NCI-H510A treated with DMSO at 0.1 percent for 48 hours (cell line): ENCODE results near the gene CCDC190.
"Not testable (repeated sequence)": the region's sequence is repeated elsewhere in the genome, so short reads cannot be mapped to it uniquely, and the experiment has no call there.

Source experiments
- DNase-seq: peaks from one replicate; lab custom pipeline; 2025; lab: John Stamatoyannopoulos, UW

Gene CCDC190

DNA sequence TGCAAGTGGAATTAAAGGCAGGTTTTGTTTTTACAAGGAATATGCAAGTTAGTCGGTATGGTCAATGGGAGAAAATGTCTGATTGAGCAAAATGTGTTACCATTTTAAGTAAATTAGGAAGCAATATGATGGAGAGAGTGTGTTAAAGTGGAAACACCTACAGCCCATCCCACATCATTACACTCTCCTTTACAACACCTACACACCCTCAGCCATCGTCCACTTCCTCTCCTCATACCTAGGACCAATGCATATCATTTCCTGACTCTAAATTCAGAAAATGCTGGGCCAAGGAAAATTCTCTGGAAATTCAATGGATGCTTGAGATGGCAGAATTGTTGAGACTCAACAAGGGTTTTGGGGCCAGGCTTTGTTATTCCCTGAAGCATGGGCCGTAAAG lies 16.4 kb upstream of the CCDC190 start:
- DNase-seq = no peak

DNA sequence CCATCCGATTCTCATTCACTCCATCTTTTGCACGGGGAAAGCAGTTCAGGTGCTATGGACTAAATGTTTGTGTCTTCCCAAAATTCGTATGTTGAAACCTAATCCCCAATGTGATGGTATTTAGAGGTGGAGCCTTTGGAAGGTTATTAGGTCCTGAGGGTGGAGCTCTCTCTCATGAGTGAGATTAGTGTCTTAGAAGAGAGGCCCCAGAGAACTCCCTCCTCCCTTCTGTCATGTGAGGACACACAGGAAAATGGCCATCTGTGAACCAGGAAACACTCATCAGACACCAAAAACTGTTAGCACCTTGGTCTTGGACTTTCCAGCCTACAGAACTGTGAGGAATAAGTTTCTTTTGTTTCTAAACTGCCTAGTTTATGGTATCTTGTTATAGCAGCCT lies 15.8 kb upstream of the CCDC190 start:
- no peak for DNase-seq

DNA sequence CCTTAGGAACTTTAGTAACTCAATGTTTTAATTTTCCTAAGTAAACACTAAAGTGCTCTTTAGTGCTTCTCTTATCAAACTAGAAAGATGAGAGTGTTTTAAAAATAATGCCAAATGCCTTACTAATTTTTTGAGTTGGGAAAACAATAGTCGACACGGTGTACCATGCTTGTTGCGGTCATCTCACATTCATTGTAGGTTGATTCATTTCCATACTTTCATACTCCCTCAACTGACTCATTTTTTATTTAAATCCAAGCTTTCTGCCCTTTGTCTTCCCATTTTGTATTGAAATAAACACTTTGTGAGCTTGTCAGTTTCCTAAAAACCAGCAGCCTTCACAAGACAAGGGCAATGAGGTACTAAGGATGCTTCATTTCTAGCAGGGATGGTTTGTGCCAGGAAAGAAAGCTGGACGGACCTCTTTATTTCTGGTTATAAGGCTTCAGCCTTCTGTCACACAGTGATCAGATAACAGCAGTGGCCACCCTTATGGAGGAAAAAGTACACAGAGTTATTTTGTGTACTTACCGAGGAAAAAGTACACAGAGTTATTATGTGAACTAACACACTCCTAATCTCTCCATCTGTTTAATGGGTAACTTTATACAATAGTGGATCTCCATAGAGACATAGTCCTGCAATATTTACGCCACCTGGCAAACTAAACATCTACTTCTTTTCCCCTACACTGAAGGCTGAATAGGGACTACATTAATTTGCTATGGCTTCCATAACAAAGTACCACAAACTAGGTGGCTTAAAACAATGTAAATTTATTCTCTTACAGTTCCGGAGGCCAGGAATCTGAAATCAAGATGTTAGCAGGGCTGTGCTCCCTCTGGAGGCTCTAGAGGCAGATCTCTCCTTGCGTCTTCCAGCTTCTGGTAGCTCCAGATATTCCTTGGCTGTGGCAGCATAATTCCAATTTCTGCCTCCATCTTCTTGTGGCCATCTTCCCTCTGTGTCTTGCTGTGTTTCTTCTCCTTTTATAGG lies 13.0 kb upstream of the CCDC190 start:
- peak; percentile 24 for DNase-seq

DNA sequence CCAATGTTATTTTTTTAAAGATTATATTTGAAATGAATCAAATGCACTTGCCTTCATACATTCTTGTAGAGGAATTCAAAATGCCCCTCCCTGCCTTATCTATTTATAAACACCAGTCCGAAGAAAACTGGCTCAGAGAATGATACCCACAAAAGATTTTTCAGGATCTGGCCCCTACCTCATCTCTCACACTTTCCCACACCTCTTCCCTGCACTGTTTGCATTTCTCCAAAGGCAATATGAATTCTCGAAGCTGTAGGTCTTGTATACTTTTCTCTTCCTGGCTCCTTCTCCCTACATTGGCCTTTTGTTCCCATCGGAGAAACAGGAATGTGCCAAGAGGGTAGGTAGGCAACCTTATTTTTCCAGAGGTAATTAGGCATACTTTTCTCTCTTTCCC lies 12.0 kb upstream of the CCDC190 start:
- no peak for DNase-seq

DNA sequence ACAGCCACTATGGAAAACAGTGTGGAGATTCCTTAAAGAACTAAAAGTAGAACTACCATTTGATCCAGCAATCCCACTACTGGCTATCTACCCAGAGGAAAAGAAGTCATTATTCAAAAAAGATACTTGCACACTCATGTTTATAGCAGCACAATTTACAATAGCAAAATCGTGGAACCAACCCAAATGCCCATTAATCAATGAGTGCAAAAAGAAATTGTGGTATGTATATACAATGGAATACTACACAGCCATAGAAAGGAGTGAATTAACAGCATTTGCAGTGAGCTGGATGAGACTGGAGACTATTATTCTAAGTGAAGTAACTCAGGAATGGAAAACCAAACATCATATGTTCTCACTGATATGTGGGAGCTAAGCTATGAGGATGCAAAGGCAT lies 10.4 kb upstream of the CCDC190 start:
- not testable (repeated sequence) for DNase-seq

DNA sequence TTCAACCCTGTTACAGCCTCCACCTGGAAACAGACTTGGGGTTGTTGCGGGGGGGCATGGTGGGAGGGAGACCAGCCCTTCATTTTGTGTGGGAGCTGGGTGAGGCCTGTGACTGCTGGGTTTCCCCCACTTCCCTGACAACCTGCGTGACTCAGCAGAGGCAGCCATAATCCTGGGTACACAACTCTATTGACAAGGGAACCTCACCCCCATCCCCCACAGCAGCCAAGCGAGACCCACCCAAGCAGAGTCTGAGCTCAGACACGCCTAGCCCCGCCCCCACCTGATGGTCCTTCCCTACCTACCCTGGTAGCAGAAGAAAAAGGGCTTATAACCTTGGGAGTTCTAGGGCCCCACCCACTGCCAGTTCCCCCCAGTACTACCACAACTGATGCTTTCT lies 8.0 kb upstream of the CCDC190 start:
- no peak for DNase-seq

DNA sequence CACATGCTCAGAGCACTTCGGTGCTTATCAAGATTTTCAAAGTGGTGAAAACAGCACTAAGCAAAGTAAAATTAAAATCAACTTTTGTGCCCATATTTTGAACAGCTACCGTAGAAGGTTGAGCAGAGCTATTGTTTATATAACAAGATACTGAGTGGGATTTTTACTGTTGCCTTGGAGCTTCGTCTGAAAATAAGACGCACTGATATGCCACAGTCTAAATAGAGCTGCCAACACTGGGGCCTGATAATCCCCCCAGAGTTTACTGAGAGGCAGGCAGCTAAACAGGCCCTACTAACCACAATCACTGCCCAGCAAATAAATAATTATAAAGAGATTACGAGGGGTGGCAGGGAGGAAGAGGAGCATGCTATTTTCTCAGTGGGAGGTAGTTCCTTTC lies 650 bp upstream of the CCDC190 start:
- DNase-seq = no peak

DNA sequence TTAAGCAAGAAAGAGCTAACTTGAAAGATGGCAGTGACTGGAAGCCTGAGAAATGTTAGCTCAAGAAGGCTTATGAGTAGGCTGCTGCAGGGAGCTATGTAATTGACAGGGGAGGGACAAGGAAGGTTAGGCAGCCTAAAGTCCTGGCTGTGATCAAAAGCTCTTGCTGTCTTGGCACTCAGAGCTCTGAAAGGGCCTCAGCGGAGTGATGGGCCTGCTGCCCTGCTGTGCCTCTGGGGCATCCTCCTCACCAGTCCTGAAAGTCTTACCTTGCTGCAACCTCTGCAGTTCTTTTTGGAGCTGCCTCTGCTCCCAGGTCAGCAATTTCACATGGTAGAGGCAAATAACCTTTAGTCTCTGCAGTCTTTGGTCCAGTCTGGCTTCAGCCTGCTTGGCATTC lies 1.8 kb downstream of the CCDC190 start:
- no peak for DNase-seq

DNA sequence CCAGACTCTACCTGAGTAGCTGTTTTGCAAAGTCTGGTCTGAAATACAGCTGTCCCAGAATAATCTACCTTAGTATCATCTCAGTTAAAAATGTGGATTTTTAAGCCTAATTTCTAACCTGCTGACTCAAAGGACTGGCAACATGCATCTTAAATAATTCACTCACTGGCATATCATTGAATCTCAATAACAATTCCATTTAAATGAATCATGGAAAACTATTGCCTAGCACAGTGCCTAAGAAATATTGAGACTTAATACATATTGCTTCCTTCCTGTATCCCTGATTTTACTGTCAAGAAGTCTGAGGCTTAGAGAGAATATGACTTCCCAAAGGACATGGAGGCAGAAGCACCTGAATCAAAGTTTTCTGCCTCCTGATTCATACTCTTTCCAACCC lies 3.1 kb downstream of the CCDC190 start:
- DNase-seq = no peak

DNA sequence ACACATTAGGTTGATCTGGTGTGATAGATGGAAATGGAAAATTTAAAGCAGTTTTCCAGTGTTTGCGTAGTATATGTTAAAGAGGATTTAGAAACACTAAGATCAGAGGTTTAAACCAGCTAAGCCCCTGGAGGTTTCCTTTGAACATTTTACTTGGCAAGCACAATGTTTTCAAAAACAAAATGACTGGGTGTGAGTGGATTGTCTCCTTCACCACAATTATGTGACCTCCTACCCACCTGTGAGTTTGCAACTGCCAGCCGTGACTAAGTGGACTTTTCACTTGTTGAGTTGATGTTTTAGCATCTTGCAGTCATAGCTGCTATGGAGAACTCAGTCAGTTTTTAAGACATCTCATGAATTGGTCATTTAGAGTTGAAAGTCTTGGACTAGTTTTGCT lies 4.7 kb downstream of the CCDC190 start:
- DNase-seq = no peak

DNA sequence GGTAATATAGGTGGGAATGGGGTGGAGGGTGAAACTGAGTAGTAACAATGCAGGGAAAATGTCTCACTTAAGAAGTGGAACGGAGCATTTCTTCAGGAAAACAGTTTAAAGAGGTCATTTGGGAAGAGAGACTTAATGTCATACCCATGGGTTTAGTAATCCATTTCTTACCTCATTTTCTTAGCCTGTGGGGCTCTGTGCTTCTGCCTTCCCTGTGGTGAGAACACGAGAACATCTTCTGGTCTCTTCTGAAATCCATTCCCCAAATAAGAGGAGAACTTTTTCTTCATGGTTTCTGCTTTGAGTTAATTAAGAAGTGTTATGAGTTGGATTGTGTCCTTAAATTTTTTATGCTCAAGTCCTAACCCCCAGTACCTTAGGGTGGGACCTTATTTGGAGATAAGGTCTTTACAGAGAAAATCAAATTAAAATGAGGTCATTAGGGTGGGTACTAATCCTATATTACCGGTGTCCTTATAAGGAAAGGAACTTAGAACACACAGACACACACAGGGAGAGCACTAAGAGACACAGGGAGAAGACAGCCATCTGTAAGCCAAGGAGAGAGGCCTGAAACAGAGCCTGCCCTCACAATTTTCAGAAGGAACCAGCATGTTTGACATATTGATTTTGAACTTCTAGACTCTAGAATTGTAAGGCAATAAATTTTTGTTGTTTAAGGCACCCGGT lies 5.4 kb downstream of the CCDC190 start:
- DNase-seq = no peak

DNA sequence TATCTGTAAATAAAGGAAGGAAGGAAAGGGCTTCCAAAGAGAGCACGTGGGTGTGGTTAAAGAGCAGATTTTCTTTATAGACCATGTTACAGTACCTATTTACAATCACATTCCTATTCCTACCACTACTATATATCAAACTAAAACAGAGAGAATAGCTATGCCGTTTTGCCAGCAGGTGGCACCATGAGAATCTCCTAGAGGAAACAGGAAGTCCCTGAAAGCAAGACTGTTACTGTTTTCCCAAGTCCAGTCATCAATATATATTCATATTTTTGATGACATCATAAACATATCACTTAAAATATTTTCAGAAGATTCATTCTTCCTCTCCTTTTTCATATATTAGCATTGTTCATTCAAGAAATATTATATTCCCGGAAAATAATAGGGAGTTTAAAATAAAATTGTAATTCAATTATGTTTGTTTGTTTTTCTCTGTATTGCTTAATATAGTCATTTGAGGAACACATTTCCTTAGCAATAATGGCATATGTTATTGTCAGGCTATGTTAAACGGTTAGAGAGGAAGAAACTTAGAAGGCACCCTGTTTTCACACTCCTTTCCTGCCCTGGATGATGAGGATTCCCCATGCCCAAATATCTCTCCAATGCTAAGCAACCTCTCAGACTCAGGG lies 6.6 kb downstream of the CCDC190 start:
- DNase-seq = peak; percentile 66

DNA sequence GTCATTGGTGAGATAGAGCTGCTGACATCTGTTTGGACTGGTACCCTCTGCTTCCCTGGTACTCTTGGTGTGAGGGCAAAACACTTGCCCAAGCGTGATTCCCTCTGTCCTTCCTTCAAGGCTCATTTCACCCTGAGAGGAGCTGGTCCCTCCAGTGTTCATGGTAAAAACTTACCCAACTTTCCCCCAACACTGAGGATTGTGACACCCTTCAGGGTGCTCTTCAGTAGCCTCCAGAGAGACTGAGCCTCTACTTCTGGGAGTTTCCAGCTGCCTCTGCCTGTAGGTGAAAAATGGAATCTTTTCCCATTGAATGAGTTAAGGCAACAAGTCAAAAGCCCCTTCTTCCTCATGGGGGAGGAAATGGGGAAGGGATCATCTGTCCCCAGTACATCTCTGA lies 9.6 kb downstream of the CCDC190 start:
- DNase-seq = no peak

DNA sequence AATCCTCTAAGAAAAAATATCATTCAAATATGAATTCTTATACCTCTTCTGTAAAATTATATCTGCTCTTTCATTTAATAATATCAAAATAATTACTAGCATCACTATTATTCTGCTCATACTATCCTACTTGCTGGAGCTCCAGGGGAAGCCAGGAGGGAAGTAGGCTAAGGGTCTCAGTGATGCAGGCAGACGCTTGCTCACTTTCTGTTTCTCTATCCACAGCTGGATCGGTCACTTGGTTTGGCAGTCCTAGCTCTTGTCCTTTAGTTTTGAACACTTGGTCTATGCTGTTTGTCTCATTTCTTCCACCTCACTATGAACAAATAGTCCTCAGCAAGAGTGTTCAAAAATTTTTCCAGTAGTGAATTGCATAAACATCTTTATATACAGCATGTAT lies 11.3 kb downstream of the CCDC190 start:
- no peak for DNase-seq

DNA sequence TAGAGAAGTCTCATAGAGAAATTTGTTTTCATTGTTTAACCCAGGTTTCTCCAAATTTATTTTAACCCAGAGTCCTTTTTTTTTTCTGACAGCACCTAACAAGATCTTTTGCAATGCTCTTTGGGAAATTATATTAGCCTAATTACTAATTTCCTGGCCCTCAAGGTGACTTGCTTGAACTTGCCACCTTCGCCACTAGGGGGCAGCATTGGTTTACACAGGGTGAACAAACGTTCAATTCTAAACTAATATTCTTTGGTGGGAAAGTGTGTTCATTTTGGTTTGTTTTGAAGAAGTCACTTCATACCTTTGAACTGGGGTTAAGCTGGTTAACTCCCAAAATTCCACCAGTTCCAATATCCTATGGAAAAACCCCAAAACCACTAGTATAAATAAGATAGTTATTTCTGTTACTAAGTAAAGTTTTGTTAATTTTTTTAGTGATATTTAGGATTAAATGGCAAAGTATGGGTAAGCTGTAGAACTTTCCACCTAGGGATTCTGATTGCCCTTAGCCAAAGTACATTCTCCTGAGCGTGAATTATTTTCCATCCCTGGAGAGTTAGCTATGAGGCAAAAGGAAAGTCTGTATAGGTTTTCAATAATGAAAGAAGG lies 13.0 kb downstream of the CCDC190 start:
- DNase-seq = peak; percentile 81

DNA sequence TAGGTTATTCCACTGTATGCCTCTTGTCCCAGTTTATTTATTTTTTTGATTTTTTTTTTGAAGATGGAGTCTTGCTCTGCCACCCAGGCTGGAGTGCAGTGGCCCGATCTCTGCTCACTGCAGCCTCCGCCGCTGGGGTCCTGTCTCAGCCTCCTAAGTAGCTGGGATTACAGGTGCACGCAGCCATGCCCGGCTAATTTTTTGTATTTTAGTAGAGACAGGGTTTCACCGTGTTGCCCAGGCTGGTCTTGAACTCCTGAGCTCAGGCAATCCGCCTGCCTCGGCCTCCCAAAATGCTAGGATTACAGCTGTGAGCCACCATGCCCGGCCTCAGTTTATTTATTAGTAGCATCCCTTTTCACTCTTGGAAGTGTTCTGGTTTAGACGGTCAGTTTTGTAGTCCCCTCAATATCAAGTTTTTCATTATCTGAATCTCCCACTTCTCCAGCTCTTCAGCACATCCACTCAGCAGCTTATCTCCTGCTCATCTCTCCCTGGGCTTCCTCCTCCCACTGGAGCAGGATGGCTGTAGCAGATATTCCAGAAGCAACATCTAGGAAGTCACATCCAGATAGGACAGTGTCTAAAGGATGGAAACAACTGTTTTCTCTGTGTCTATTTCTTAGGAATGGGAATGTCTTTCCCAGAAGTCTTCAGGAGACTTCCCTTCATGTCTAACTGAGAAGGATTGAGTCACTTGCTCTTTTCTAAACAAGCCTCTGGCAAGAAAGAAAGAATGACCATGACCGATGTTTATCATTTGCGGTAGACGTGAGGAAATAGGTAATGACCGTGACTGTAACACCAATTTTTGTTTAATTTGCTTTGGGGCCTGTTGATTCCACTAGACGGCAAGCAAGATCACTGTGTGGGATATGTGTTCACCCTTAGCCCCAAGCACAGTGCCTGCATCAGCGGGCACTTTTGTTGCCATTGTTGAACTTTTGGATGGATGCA lies 14.4 kb downstream of the CCDC190 start:
- DNase-seq = no peak

DNA sequence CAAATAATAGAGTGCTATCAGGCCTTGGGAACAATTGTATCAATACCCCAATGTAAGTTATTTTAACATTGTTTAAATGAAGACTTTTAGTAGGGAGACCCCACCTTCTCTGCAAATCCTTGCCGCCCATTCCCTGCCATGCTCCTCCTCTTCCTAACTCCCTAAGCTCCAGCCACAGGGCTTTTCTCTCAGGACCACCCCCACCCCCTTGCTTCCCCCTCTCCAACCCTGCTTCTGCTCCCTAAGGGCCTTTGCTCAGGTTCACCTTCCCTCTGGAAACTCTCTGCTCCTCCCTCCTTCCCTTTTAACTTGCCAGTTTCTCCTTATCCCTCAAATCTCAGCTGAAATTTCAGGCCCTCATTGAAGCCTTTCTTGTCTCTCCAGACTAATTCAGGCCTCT lies 16.8 kb downstream of the CCDC190 start:
- DNase-seq = no peak

DNA sequence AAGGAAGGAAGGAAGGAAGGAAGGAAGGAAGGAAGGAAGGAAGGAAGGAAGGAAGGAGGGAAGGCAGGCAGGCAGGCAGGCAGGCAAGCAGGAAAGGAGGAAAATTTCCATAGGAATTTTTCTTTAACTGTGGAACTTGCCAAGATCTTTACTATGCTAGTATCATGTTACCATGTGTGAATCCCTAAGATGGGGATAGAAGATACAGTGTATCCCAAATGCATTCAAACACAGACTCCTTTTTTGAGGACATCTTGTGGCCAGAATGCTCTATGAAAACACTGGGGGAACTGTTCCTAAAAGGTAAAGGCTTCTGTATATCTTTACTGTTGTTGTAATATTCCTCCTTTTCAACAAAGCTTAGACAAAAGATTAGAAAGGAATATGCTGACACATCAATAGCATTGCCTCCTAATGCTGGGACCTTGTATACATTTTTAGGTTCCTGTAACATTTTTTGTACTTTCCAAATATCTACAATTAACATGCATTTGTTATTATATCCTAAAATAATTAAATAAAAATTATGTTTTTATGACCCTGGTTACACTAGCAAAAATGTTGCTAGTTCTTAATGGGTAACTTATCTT lies 20.6 kb downstream of the CCDC190 start:
- no peak for DNase-seq

DNA sequence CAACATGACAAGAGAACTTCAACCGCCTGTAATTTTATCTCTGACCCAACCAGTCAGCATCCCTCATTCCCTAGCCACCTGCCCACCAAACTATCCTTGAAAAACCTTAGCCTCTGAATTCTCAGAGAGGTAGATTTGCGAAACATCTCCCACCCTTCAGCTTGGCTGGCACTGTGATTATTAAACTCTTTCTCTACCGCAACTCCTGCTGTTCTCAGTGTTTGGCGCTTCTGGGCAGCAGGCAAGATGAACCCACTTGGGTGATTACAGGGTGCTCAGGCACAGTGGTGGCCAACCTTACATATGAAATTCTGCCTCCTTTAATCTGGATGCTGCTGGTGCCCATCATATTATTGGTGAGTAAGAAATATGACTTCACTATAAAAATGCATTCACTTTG lies 22.1 kb downstream of the CCDC190 start:
- DNase-seq = no peak

DNA sequence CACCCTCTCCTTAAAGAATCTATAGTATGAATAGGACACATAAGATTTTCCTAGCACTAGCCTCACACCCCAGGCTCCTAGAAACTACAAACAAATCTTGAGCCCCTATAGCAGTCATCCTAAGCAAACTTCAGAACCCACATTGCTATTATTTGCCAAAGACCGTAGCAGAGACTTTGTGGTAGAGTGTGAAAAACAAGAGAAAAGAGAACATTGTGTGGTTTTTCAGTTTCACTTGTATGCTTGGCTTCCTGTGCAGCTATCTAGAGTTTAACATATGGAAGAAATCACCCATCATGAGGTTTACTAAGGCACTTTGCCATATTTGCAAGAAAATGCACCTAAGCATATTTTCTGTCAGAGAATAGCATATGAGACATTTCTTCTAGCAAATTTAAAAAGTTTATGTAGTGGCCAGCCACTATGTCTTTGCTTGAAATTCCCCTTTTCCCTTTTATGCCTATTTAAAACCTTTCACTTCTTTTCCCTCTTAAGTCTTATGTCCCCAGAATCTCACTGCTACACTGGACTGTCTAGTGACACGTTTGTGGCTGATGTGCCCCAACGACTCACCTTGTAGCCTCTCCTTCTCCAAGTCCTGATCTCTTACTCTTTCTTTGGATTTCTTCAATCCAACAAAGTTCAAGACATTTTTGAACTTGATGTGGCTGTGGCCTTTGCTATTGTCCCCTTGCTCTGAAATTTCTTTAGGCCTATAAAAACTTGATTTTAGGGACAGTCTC lies 25.6 kb downstream of the CCDC190 start:
- no peak for DNase-seq
